NCI-H748 (cell line): ENCODE results near the gene SORT1.
"Not testable (repeated sequence)": the region's sequence is repeated elsewhere in the genome, so short reads cannot be mapped to it uniquely, and the experiment has no call there.

Source experiments
- DNase-seq: peaks from one replicate; lab custom pipeline; 2025; ENCODE audit not compliant: unreplicated experiment; lab: John Stamatoyannopoulos, UW

Gene SORT1

DNA sequence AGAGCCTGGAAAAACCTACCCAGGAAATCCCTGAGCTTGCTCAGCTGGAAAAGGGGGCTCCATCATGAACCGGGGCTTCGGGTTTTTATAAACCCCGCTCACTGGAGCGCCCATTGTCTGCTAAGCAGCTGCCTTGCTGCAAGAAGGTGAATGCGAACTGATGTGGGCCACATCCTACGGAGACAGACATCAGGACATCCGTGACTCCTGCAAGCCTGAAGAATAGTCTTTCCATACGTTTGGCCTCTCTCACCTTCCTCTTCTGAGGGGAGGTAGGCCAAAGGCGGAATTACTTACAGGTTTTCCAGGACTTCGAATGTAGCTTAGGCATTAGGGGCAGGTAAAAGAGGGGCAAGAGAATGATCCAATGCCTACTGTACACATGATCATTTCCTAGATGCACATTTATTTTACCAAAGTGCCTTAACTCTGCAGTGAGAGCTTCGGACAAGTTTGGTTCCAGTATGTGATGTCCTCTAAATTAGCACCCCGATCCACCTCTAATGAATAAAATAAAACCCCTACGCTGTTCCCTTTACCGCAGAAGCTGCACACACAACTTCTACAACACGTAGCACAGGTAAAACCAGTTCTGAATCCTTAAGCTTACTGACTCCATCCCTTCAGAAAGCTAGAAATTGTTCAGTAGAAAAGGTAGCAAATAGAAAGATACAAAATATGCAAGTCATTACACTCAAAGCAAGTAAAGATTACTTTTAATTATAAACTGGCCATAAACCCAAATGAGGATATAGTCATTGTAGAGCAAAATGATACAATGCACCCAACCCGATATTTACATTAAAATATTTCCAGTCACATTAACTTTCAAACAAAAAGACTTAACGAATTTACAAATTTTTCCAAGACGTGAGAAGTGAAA lies 866 bp upstream of the SORT1 start:
- peak; percentile 81 for DNase-seq

DNA sequence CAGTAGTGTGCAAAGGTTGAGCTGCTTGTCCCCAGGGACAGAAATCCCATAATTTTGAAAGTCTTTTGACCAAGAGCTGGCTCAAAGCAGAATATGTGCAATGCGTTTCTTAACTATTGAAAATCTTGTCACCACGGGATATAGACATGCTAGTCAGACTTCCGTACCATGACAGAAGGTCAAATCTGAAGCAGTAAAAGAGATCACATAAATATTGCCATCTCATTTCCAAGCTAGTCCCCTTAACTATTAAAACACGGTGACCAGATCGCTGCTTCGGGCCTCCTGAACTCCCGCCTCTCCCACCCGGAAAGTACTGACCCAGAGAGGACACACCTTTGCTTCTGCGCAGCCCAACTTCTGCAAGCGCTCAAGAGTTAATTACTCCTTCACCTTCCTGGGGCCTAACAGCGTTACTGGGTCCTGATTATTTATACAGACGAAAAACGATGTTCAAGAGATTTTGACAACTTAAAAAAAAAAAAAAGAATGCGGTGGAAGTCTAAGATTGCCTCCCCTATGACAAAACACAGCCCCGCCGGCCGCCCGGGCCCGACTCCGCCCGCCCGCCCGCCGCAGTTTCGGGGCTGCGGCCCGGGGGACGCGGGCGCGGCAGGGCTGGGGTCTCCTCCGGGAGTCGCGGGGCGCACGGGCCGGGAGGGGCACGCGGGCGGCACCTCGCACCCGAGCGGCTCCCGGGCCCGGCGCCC lies 692 bp downstream of the SORT1 start:
- peak; percentile 45 for DNase-seq

DNA sequence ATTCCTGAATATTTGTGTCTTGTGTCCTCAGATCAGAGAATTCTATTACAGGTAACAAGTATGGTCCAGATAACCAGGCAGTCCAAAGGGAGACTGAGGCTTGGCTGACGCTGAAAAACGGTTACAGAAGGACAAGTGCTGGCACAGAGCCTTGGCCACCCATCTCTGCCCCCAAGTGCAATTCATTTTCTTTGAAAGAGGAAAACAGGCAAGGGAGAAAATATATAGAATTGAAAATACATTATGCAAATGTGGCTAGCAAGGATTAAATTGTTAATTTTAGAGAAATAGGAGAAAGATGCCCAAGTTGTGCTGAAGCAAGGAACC lies 1.2 kb downstream of the SORT1 start:
- DNase-seq = peak; percentile 7

DNA sequence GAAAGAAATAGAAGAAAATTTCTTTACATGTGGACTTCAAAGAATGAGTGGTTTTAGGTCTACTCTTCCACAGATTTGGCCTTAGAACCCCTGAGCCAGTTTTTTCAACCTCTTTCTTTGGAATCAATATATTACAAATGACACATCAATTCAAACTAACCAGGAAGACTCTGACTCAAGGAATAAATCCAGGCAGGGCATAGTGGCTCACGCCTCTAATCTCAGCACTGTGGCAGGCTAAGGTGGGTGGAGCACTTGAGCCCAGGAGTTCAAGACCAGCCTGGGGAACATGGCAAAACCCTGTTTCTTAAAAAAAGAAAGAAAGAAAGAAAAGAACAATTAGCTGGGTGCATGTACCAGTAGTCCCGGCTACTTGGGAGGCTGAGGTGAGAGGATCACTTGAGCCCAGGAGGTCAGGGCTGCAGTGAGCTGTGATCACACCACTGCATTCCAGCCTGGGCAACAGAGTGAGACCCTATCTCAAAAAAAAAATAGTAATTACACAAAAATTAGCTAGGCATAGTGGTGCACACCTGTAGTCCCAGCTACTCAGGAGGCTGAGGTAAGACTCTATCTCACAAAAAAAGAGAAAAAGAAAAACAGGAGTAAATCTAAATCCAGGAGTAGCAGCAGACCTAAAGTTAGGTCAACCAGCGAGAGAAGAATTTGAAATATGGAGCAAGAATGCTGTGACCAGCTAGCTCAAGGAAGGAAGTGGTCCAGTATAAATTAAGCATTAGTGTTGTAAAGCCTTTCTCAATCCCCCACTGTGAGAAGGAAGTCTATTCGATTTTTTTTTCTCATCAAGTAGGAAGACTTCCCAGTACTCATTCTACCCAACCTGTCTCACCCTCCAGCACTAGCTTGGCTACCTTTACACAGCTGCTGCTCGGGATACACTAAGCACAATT lies 1.9 kb downstream of the SORT1 start:
- DNase-seq = no peak

- not testable (repeated sequence) for DNase-seq
Observed at GRCh38 chr1:109395282-109395599, 2.5 kb downstream of the SORT1 start.

DNA sequence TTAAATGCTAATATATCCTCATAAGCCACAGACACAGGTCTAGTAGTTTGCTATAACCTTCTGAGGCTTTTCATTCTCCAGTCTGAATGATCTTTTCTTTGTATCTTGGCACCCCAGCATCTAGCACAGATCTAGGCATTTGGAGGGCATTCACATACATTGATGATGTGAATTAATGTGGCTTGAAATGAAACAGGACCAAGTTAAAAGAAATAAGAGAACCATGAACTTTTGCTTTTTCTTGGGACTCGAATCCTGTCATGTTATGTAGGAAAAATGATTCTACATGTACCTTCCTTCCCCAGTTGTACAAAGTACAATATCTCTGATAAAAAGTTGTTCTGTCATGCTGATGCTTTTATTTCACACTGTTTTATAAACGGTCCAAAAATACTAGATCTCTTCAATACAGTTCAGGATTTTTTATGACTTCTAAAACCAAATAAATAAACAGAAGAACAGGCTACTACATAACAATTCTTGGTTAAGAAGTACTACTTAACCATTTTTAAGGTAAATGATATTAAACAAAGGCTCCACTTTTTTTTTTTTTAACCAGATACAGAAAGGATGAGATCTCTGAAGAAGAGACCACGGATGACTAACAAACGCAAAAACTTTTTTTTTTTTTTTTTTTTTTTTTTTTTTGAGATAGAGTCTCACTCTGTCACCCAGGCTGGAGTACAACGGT lies 3.0 kb downstream of the SORT1 start:
- DNase-seq = no peak

DNA sequence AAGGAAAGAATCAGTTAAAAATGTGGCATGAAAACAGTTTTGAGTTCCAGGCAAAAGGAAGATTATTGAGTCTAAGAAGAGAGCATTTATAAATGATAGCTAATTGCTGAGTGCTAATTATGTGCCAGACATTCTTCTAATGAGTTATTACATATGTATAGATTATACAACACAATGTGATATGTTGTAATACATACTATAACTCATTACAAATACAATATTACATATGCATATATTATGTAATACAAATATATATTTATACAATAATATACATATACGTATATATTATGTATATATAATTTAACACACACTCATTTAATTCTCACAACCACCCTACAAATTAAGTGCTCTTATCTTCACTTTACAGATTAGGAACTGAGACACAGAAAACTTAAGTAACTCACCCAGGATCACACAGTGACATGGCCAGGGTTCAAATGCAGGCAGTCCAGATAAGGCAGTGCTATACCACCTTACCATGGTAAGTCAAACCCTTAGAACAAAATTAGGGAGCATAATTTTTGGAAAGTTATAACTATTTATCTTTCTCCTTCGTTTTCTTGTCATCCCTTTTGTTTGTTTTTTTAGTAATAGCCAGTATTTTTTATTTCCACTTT lies 4.0 kb downstream of the SORT1 start:
- no peak for DNase-seq

- DNase-seq = no peak
Observed at GRCh38 chr1:109392788-109393616, 4.7 kb downstream of the SORT1 start.

- DNase-seq = no peak
Observed at GRCh38 chr1:109392037-109392787, 5.5 kb downstream of the SORT1 start.

- DNase-seq = no peak
Observed at GRCh38 chr1:109391626-109392025, 6.1 kb downstream of the SORT1 start.

DNA sequence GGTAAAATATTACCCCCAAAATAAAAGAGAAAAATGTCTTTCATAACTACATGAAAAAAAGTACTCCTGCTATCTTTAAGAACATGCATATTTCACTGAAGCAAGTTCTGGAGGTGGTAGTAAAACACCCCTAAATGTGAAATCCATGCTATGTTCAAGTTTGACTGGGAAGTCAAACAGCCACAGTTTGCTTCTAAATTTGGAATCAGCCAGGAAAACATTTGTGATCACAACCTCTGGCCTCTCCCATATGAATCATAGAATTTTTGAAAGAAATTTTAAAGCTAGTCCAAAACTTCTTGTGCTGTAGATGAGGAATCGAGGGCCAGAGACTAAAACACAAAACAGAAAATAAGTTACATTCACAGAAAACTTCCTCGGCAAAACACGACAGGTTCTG lies 6.6 kb downstream of the SORT1 start:
- no peak for DNase-seq

GRCh38 chr1:109389638-109390341 lies 7.9 kb downstream of the SORT1 start:
- DNase-seq = no peak

GRCh38 chr1:109388884-109389637 lies 8.7 kb downstream of the SORT1 start:
- DNase-seq = no peak

- no peak for DNase-seq
Observed at GRCh38 chr1:109388208-109388711, 9.5 kb downstream of the SORT1 start.

DNA sequence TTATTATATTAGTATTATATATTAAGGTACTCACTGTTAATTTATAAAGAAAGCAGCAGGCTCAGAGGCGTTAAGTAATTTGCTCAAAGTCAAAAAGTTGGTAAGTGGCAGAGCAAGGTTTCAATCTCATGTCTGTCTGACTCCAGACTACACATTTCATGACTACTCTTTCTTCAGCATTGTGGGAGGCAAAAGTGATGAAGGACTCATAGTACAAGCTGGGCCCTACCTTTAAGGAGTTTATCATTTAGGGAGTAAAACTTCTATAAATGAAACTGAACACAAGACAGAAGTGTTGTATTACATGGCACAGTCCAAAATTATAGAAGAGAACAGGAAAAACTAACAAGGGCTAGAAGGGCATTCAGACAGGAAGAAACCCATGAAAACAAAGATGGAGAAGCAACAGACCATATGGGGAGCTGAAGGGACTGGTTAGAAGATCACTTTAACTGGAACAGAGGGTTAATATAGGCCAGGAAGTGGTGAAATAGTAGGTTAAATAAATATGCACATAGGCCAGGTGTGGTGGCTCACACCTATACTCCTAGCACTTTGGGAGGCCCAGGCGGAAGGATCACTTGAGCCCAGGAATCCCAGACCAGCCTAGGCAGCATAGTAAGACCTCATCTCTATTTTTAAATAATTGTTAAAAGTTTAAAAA lies 11.5 kb downstream of the SORT1 start:
- DNase-seq = no peak

DNA sequence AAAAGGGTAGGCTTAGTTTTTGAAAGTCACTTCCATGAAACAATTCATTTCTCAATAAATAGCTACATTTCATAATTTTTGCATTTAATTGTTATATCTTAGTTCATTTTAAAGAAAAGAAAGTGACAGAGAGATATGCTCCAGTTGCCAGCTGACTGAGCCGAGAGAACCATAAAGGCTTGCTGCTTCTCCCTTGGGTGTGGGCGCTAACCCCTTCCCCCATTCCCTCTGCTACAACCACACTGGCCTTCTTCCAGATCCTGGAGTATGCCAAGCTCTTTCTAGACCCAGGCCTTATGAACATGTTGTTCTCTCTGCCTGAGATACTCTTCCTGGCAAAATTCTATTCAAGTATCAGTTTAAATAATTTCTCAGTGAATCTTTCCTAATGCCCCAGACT lies 12.3 kb downstream of the SORT1 start:
- no peak for DNase-seq

DNA sequence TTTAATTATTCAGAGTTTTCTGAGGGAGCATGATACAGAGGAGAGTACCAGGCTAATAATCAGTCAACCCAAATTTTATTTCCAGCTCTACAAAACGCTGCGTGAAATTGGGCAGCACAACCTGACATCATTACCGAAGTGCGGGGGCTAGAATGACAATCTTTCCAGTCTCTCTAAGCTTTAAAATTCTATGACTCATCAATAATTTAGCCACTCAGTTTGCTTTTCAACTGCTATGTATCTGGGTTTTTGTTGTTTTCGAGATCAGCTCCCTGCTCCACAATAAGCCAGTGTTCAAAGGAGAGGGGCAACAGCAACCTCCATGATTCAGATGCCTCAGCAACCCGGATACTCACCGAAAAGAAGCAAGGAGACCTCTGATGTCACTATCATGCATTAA lies 13.9 kb downstream of the SORT1 start:
- DNase-seq = no peak
